GM12801 (cell line): Measurements from ENCODE around the gene KLK12.

ENCODE experiments used
- CTCF ChIP-seq: IDR thresholded peaks from one replicate; pipeline ENCODE4 v1.5.1; 2011; ENCODE audit warnings: control low read depth; ENCODE audit not compliant: insufficient read length; ENCODE audit errors: extremely low read depth

The KLK12 gene

GRCh38 chr19:51034704-51035103 lies at the start of gene KLK12:
Gene KLK12 (minus strand): TSS chr19:51035002. CDS start chr19:51034621, 381 bp downstream.
- TF ChIP-seq CTCF, result no peak

GRCh38 chr19:51084505-51084904 lies 49.7 kb upstream of the KLK12 start:
- no peak for TF ChIP-seq CTCF

- TF ChIP-seq CTCF, result no peak
These were observed 49.0 kb upstream of the KLK12 start for GRCh38 chr19:51083783-51084182.

- TF ChIP-seq CTCF, result no peak
These were observed 48.4 kb upstream of the KLK12 start for GRCh38 chr19:51083181-51083580.

- no peak for TF ChIP-seq CTCF
These were observed 47.8 kb upstream of the KLK12 start, which contains the start of gene KLK14 for GRCh38 chr19:51082611-51083010. Gene KLK14 (minus strand): TSS chr19:51082887. CDS start chr19:51082614, 273 bp downstream.

GRCh38 chr19:51081476-51081875 lies 46.7 kb upstream of the KLK12 start:
- TF ChIP-seq CTCF, result no peak

- TF ChIP-seq CTCF, result no peak
These were observed 44.8 kb upstream of the KLK12 start for GRCh38 chr19:51079481-51080110.
